ENCODE results near the gene CDR2L. TPM values are rescaled to one million over a fixed set of nuclear protein-coding genes. Genes with fewer than 3 reads are reported as not detected.
"Not testable (repeated sequence)": the region's sequence is repeated elsewhere in the genome, so short reads cannot be mapped to it uniquely, and the experiment has no call there.

The CDR2L gene
- total RNA-seq, 2 donors from 2014 or later = 0.56 to 1.2 TPM

DNA sequence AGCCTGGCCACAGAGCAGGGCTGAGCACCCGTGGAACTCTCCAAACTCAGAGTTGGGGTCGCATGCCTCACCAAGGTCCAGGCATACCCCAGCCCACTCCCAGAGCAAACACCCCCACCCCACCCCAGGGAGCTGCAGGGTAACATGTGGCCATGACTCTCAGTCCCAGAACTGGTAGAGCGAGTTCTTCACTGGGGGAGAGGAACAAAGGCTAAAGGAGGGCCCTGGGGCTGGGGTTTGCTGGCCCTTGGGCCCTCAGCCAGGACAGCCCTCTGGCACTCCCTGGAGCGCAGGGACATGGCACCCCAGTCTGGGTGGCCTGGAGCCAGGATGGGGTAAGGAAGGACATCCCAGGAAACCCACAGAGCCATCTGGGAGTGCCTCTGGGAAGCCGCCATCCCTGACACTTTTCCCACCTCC is 19.1 kb upstream of the CDR2L start:
- ATAC-seq (replicated peaks) = no peak
- Mint-ChIP-seq H3K4me3 (no peak overlapping the region), H3K27ac (no peak overlapping the region), H3K27me3 (peaks cover 6% of the 10 kb centered on the region), H3K36me3 (ENCODE audit: low read depth) (no peaks in the 10 kb centered on the region), H3K9me3 (no peaks in the 10 kb centered on the region), H3K4me1 (peaks cover 5% of the 10 kb centered on the region)

DNA sequence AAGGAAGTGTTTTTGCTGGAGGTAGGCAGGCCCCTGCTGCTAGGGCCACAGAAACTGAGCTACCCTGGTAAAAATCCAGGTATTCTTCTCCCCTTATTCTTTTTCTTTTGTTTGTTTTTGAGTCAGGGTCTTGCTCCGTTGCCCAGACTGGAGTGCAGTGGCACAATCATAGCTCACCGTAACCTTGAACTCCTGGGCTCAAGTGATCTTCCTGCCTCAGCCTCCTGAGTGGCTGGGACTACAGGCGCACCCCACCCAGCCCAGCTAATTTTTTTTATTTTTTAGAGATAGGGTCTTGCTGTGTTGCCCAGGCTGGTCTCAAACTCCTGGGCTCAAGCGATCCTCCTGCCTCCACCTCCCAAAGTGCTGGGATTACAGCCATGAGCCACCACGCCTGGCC is 17.9 kb upstream of the CDR2L start:
- not testable (repeated sequence) for H3K36me3 Mint-ChIP-seq (ENCODE audit: low read depth); H3K4me1 Mint-ChIP-seq; H3K9me3 Mint-ChIP-seq; H3K27me3 Mint-ChIP-seq; H3K4me3 Mint-ChIP-seq; ATAC-seq (replicated peaks); H3K27ac Mint-ChIP-seq

DNA sequence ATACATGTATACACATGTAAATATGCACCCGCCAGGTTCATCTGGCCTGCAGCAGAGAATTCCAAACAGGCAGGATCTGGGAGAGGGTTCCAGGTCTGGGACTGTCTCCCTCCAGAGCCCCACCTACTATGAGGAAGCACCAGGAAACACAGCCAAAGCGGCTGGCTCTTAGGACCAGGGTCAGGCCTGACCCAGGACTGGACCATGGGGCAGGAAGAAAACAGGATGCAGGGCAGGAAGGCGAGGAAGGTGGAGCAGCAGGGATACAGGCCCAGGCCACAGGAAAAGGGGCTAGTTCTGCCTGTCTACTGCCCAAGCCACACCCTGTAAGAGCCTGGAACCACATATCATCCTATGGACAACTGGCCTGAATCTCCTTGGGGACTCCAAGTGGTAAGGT is 17.0 kb upstream of the CDR2L start:
- Mint-ChIP-seq H3K4me1 (peaks cover 5% of the 10 kb centered on the region), H3K4me3 (no peak overlapping the region), H3K9me3 (no peaks in the 10 kb centered on the region), H3K36me3 (ENCODE audit: low read depth) (no peaks in the 10 kb centered on the region), H3K27me3 (peaks cover 6% of the 10 kb centered on the region), H3K27ac (no peak overlapping the region)
- no peak for ATAC-seq (replicated peaks)

DNA sequence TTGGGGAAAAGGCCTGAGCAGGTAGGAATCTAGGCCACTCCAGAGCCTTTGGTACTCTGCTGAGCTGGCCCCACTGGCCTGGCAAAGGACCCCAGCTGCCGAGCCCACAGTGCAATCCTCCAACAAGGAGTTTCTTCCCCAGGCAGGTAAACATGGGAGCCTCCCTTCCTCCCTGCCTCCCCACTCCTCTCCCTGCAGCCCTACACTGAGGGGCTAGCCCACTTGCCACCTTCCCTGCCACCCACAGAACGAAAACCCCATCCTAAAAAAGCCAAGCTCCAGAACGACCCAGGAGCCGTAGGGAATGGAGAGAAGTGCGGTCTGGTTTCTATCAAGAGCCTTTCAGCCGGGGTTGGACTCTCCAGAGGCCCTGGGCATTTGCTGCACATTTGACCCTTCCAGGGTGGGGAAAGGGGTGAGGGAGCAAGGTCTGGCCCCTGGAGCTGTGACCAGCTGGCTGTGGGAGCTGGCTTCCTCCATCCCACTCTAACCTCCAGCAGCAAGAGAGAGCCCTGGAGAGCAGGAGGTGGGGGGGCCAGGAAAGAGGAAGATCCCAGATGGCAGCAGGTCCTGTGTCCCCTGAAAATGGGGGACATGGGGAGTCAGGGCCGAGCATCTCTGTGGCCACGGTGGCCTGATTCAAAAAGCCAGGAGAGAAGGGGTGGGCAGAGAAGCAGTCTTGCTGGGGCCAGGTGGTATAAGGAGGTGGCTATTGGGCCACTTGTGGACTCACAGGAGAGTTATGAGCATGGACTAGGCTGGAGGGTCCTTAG is 16.2 kb upstream of the CDR2L start:
- no peak for ATAC-seq (replicated peaks)
- no peaks in the 10 kb centered on the region for H3K9me3 Mint-ChIP-seq
- H3K4me3 Mint-ChIP-seq = peak overlapping the region; percentile 90
- H3K27me3 Mint-ChIP-seq = peaks cover 6% of the 10 kb centered on the region
- H3K4me1 Mint-ChIP-seq = peaks cover 5% of the 10 kb centered on the region
- no peak overlapping the region for H3K27ac Mint-ChIP-seq
- no peaks in the 10 kb centered on the region for H3K36me3 Mint-ChIP-seq (ENCODE audit: low read depth)

DNA sequence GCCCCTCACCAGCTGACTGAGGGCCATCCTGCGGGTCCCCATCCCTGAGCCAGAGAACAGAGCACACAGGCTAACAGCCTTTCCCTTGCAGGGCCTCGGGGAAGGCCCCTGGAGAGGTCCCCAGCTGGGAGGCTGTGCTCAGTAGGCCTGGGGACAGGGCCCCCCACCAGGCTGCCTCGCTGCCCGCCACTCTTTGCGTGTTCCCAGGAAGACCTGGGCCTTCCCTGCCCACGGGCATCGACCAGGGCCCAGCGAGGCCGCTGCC is 15.7 kb upstream of the CDR2L start:
- Mint-ChIP-seq H3K9me3 (no peaks in the 10 kb centered on the region), H3K27me3 (peaks cover 6% of the 10 kb centered on the region), H3K36me3 (ENCODE audit: low read depth) (no peaks in the 10 kb centered on the region), H3K27ac (no peak overlapping the region), H3K4me3 (peak overlapping the region; percentile 90), H3K4me1 (peaks cover 5% of the 10 kb centered on the region)
- ATAC-seq (replicated peaks) = no peak

DNA sequence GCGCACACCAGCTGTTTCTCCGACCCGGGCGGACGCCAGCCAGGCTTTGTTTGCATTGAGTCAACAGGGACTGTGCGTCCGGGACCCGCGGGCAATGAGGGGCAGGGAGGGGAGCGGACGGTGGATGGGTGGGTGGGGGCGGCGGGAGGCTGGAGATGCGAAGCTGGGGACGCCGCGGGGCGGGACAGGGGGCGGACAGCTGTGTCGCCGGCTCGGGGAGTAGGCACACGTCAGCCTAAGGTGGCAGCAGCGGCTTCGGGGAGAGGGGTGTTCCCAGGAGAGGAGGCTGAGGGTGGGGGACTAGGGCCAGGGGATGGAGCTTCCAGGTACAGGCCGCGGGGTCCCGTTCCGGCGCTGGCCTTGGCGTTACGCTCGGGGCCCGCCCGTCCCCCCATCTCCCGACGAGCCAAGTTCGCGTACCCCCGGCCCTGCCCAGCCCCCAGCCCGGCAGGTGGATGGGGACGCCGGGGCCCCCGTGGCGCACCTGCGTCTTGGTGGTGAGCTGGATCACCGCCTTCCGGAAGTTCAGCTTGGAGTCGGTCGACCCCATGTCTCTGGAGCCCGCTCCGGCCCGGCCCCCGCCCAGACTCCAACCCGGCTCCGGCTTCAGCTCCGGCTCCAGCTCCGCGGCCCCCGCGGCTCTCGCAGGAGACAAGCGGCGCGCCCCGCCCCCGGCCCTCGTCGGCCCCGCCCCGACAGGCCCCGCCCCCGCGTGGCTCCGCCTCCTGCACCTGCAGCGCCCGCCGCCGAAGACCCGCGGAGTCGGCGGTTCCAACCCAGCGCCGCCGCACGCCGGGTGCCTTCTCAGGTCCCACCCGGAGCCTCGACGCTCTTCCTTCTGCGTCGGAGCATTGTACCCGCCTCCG is 15.1 kb upstream of the CDR2L start, which contains the start of gene HID1:
HID1 (minus strand) TSS at position 653 of the 866 bp plus-strand sequence; CDS start at position 550, 103 bp downstream.
- ATAC-seq (replicated peaks) = peak; percentile 92
- Mint-ChIP-seq H3K27ac (peak within 1 kb of the TSS; percentile 68), H3K27me3 (peaks cover 6% of the 10 kb centered on the region), H3K36me3 (ENCODE audit: low read depth) (no peaks in the 10 kb centered on the region), H3K9me3 (no peaks in the 10 kb centered on the region), H3K4me3 (peak within 1 kb of the TSS; percentile 90), H3K4me1 (peaks cover 5% of the 10 kb centered on the region)

DNA sequence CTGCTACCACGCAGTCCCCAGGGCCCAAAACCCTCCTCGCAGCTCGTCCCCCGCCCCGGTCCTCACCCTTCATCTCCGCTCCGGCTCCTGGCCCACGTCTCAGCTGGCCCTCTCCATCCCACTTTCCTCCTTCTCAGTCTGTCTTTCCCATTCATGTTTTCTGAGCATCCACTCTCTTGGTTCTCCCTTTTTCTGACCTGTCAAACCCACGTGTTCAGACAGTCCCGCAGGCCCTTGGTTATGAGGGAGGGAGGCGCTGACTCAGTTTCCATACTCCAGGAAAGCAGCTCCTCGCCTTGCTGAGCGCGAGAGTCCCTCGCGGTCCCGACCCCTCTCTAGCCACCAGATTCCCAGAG is 14.5 kb upstream of the CDR2L start:
- Mint-ChIP-seq H3K27me3 (peaks cover 6% of the 10 kb centered on the region), H3K4me3 (peak overlapping the region; percentile 90), H3K9me3 (no peaks in the 10 kb centered on the region), H3K27ac (peak overlapping the region; percentile 68), H3K36me3 (ENCODE audit: low read depth) (no peaks in the 10 kb centered on the region), H3K4me1 (peaks cover 5% of the 10 kb centered on the region)
- ATAC-seq (replicated peaks) = no peak

DNA sequence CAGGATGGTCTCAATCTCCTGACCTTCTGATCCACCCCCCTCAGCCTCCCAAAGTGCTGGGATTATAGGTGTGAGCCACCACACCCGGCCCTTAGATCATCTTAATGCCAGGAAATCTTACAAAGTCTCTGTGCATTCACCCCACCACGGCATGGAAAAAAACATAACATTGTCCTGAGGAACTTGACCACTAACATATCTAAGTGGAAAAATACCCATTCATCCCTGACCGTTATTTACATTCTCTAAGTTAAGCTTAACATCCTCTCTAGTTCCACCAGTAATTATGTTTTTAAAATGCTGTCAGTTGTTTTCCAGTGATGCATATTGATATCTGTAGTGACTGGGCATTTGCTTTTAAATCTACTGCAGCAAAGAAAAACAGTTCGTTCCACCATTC is 11.5 kb upstream of the CDR2L start:
- H3K27ac Mint-ChIP-seq = no peak overlapping the region
- H3K4me3 Mint-ChIP-seq = no peak overlapping the region
- H3K36me3 Mint-ChIP-seq (ENCODE audit: low read depth) = no peaks in the 10 kb centered on the region
- peaks cover 6% of the 10 kb centered on the region for H3K27me3 Mint-ChIP-seq
- no peaks in the 10 kb centered on the region for H3K9me3 Mint-ChIP-seq
- H3K4me1 Mint-ChIP-seq = peaks cover 5% of the 10 kb centered on the region
- ATAC-seq (replicated peaks) = no peak

DNA sequence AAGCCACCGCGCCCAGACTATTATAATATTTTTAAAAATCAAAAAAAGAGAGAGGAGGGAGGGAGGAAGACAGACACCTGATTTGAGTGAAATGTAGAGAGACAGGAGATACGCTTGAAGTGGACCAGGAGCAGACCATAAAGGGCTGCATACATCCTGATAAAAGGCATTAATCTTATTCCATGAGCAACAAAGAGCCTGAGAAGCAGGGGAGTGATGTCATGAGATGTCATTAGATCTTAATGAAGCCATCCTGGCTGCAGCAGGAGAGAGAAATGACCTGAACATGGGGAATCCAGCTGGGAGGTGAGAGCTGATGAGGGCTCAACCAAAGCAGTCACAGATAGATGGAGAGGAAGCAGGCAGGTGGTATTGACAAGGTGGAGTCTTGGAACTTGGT is 9.6 kb upstream of the CDR2L start:
- H3K9me3 Mint-ChIP-seq = no peaks in the 10 kb centered on the region
- peaks cover 5% of the 10 kb centered on the region for H3K27me3 Mint-ChIP-seq
- H3K4me3 Mint-ChIP-seq = no peak overlapping the region
- H3K36me3 Mint-ChIP-seq (ENCODE audit: low read depth) = no peaks in the 10 kb centered on the region
- no peak for ATAC-seq (replicated peaks)
- H3K4me1 Mint-ChIP-seq = peaks cover 9% of the 10 kb centered on the region
- no peak overlapping the region for H3K27ac Mint-ChIP-seq

DNA sequence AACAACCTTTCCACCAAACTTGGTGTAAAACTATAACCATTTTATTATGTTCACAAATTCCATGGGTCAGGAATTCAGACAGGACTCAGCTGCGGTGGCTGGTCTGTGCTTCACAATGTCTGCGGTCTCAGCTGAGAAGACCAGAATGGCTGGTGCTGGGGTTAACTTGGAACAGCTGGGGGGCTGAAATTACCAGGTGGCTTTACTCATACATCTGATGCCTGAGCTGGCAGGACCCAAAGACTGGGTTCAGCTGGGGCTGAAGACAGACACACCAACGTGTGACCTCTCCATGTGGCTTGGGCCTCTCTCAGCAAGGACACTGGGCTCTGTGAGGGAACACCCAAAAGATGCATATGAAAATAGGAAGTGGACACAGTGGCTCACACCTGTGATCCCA is 9.2 kb upstream of the CDR2L start:
- Mint-ChIP-seq H3K27ac (no peak overlapping the region), H3K4me3 (no peak overlapping the region), H3K4me1 (peaks cover 5% of the 10 kb centered on the region), H3K9me3 (no peaks in the 10 kb centered on the region), H3K27me3 (peaks cover under 1% of the 10 kb centered on the region), H3K36me3 (ENCODE audit: low read depth) (no peaks in the 10 kb centered on the region)
- ATAC-seq (replicated peaks) = no peak

DNA sequence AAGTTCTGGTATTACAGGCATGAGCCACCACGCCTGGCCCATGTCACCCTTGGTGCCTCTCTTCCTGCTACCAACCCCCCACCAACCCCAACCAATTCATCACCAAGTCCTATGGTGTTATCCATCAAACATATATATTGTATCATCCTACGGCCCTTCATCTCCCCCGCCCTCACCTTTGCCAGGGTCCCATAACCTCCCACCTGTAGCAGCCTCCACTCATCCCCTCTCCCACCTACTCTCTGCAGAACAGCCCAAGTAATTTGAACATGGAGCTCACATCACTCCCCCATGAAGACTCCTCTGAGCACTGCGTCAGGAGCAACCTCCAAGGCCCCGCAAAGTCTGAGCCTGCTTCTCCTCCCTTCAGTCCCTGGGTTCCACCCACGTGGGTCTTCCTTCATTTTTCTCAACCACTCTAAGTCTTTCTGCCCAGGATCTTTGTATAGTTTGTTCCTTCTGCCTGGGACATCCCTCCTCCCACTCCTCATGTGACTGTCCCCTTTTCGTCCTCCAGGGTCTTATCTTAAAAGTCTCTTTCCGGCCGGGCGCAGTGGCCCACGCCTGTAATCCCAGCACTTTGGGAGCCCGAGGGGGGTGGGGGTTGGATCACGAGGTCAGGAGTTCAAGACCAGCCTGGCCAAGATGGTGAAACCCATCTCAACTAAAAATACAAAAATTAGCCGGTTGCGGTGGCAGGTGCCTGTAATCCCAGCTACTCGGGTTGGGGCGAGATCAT is 7.9 kb upstream of the CDR2L start:
- Mint-ChIP-seq H3K9me3 (no peaks in the 10 kb centered on the region), H3K4me1 (peaks cover 5% of the 10 kb centered on the region), H3K36me3 (ENCODE audit: low read depth) (no peaks in the 10 kb centered on the region), H3K4me3 (no peak overlapping the region), H3K27me3 (no peaks in the 10 kb centered on the region), H3K27ac (no peak overlapping the region)
- ATAC-seq (replicated peaks) = no peak

DNA sequence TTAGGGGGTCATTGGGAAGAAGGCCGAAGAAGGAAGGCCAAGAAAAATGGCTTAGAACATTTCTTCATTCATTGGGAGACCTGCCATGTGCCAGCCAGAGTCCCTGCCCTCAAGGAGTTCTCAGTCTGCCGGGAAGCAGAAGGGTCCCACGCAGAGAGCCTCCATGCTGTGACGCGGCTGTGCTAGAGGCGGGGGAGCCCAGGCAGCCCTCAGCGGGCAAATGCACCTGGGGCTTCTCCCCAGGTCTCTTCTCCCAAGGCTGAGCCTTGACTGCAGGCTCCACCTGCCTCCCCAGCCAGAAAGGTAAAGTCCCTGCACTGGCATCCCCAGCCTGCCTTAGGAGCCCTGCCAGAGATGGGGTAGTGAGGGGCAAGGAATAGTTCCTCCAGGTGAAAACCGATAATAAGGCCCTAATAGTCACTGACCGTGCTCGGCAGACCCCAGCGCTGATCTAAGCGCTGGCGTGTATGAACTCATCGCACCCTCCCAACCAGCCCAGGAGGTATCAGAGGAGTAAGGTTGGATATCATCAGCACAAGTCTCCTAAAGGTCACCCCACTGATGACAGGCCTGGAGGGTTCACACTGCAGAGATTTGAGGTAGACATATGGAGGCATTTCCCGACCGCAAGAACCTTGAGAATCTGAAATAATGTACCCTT is 6.0 kb upstream of the CDR2L start:
- ATAC-seq (replicated peaks) = peak; percentile 29
- Mint-ChIP-seq H3K27ac (peak overlapping the region; percentile 83), H3K36me3 (ENCODE audit: low read depth) (no peaks in the 10 kb centered on the region), H3K9me3 (no peaks in the 10 kb centered on the region), H3K4me3 (peak overlapping the region; percentile 90), H3K4me1 (peaks cover 5% of the 10 kb centered on the region), H3K27me3 (no peaks in the 10 kb centered on the region)

DNA sequence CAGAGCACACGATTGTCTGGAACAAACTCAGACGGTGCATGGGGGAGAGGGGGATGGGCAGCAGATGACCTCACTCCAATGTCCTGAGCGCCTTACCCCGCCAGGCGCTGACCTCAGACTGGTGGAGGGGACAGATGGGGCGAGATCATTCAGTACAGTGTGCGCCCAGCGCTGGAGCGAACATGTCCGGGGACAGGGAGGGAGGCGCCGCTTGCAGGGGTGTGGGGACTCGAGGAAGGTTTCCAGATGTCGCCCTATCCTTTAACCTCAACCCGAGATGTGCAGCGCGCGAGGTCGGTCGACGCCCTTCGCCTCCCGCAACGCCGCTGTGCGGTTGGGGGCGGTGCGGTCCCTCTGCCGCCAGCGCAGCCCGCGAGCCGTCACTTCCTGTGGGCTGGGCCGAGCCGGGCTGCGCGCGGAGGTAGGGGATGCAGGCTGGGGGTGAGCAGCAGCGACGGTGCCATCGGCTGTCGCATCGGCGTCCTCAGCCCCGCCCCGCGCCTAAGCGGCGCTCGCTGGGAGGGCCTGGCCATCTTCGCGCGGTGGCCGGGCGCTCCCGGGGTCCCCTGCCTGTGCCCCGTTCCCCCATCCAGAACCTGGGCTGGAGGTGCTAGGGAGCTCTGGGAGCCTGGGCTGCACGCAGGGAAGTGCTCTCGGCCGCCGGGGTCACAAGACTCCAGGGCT is 5.3 kb upstream of the CDR2L start:
- ATAC-seq (replicated peaks) = peak; percentile 97
- peaks cover 5% of the 10 kb centered on the region for H3K4me1 Mint-ChIP-seq
- peak overlapping the region; percentile 83 for H3K27ac Mint-ChIP-seq
- H3K27me3 Mint-ChIP-seq = no peaks in the 10 kb centered on the region
- peak overlapping the region; percentile 90 for H3K4me3 Mint-ChIP-seq
- H3K9me3 Mint-ChIP-seq = no peaks in the 10 kb centered on the region
- no peaks in the 10 kb centered on the region for H3K36me3 Mint-ChIP-seq (ENCODE audit: low read depth)
